Measurements from ENCODE around the gene KRT31.

Gene KRT31

DNA sequence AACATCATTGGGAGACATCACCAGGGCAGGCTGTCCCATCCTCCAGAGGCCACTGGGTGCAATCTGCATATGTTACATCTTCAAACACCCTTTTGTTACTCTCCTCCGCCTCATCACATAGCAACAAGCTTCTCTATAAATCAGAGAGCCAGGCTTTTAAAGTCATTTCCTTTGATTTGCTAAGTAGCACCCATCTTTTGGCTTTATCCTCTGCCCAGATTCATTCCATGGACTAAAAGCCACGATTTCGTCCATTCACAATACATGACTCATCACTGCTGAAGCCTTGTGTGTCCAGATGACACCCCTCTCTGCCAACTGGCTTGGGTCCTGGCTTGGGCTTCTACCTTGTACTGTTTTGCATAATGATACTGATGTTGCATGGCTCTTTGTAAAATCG lies 45.3 kb upstream of the KRT31 start:
- Histone ChIP-seq H3K9ac (ENCODE audit: low read length) (no peak overlapping the region), H3K9me3 (ENCODE audit: insufficient read depth, low read length) (no peaks in the 10 kb centered on the region), H3K79me2 (ENCODE audit: low read length) (no peaks in the 10 kb centered on the region), H3K36me3 (replicated peaks; ENCODE audit: low read depth, low read length) (no peaks in the 10 kb centered on the region), H3K4me2 (ENCODE audit: low read length) (no peak overlapping the region), H3K27me3 (ENCODE audit: low read depth, low read length) (peaks cover 59% of the 10 kb centered on the region), H3K4me1 (ENCODE audit: low read length) (no peaks in the 10 kb centered on the region), H3K27ac (ENCODE audit: low read length) (no peak overlapping the region), H2AFZ (ENCODE audit: low read depth, low read length) (no peak overlapping the region), H4K20me1 (ENCODE audit: insufficient read depth, low read length) (no peaks in the 10 kb centered on the region), H3K4me3 (ENCODE audit: low read length) (no peak overlapping the region)
- TF ChIP-seq, protein P1, sequence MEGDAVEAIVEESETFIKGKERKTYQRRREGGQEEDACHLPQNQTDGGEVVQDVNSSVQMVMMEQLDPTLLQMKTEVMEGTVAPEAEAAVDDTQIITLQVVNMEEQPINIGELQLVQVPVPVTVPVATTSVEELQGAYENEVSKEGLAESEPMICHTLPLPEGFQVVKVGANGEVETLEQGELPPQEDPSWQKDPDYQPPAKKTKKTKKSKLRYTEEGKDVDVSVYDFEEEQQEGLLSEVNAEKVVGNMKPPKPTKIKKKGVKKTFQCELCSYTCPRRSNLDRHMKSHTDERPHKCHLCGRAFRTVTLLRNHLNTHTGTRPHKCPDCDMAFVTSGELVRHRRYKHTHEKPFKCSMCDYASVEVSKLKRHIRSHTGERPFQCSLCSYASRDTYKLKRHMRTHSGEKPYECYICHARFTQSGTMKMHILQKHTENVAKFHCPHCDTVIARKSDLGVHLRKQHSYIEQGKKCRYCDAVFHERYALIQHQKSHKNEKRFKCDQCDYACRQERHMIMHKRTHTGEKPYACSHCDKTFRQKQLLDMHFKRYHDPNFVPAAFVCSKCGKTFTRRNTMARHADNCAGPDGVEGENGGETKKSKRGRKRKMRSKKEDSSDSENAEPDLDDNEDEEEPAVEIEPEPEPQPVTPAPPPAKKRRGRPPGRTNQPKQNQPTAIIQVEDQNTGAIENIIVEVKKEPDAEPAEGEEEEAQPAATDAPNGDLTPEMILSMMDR (IDR thresholded peaks at IDR 0.05; ENCODE audit: low read depth, low read length) = no peak
- TF ChIP-seq EZH2phosphoT487 (IDR thresholded peaks at IDR 0.05; ENCODE audit: low read depth) = no peak

DNA sequence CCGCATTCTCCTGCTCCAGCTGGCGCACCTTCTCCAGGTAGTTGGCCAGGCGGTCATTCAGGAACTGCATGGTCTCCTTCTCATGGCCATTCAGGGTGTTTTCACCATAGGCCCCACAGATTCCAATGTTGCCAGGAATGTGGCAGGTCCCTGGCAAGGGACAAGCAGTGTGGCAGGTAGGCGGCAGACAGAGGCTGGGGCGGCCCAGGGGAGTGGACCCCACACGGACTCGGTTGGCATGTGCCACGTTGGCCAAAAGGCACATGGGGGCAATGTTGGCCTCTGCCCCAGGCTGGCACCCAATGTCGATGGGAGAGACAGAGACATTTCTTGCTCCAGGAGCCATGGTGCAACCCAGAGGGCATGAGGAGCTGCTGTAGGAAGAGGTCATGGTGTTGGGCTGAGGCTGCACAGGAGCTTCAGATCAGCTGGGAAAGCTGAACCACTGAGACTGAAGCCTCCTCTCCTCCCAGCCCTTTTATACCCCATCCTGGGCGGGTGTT lies 43.2 kb upstream of the KRT31 start, which contains the start of gene KRT38:
KRT38 (minus strand) TSS at position 453 of the 503 bp plus-strand sequence; CDS start at position 391, 62 bp downstream.
- no peaks in the 10 kb centered on the region for H3K36me3 ChIP-seq (replicated peaks; ENCODE audit: low read depth, low read length)
- TF ChIP-seq, protein P1 (IDR thresholded peaks at IDR 0.05; ENCODE audit: low read depth, low read length) = no peak
- no peak for TF ChIP-seq EZH2phosphoT487 (IDR thresholded peaks at IDR 0.05; ENCODE audit: low read depth)

DNA sequence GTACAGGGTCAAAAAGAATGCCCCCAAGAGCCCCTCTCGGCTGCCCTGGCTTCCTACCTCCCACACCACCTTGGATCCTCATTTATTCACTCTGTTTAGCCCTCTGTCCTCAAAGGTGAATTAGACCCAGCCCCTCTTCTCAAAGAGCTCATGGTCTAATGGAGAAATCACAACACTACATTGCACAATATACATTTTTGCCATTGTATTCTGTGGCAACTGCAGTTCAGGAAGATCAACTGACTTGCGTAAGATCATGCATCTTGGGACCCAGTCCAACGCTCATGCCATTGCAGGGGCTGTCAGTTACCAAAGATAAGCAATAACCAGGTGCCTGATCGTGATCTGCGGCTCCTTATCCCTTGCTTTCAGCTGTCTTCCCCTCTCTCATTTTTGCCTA lies 42.0 kb upstream of the KRT31 start:
- Histone ChIP-seq H3K9me3 (ENCODE audit: insufficient read depth, low read length) (no peaks in the 10 kb centered on the region), H3K27me3 (ENCODE audit: low read depth, low read length) (peaks cover 40% of the 10 kb centered on the region), H3K4me2 (ENCODE audit: low read length) (no peak overlapping the region), H4K20me1 (ENCODE audit: insufficient read depth, low read length) (no peaks in the 10 kb centered on the region), H3K4me1 (ENCODE audit: low read length) (no peaks in the 10 kb centered on the region), H3K79me2 (ENCODE audit: low read length) (no peaks in the 10 kb centered on the region), H3K27ac (ENCODE audit: low read length) (no peak overlapping the region), H3K4me3 (ENCODE audit: low read length) (no peak overlapping the region), H3K36me3 (replicated peaks; ENCODE audit: low read depth, low read length) (no peaks in the 10 kb centered on the region), H3K9ac (ENCODE audit: low read length) (no peak overlapping the region), H2AFZ (ENCODE audit: low read depth, low read length) (no peak overlapping the region)
- TF ChIP-seq, protein P1 (IDR thresholded peaks at IDR 0.05; ENCODE audit: low read depth, low read length) = no peak
- TF ChIP-seq EZH2phosphoT487 (IDR thresholded peaks at IDR 0.05; ENCODE audit: low read depth) = no peak

More for the DNA sequence above, 43.2 kb upstream of the KRT31 start, which contains the start of gene KRT38:
- Histone ChIP-seq H3K4me2 (ENCODE audit: low read length) (no peak within 1 kb of the TSS), H3K9me3 (ENCODE audit: insufficient read depth, low read length) (no peaks in the 10 kb centered on the region), H4K20me1 (ENCODE audit: insufficient read depth, low read length) (no peaks in the 10 kb centered on the region), H3K27ac (ENCODE audit: low read length) (no peak within 1 kb of the TSS), H3K27me3 (ENCODE audit: low read depth, low read length) (peaks cover 50% of the 10 kb centered on the region), H3K9ac (ENCODE audit: low read length) (no peak within 1 kb of the TSS), H3K79me2 (ENCODE audit: low read length) (no peaks in the 10 kb centered on the region), H3K4me3 (ENCODE audit: low read length) (no peak within 1 kb of the TSS), H3K4me1 (ENCODE audit: low read length) (no peaks in the 10 kb centered on the region), H2AFZ (ENCODE audit: low read depth, low read length) (no peak within 1 kb of the TSS)

DNA sequence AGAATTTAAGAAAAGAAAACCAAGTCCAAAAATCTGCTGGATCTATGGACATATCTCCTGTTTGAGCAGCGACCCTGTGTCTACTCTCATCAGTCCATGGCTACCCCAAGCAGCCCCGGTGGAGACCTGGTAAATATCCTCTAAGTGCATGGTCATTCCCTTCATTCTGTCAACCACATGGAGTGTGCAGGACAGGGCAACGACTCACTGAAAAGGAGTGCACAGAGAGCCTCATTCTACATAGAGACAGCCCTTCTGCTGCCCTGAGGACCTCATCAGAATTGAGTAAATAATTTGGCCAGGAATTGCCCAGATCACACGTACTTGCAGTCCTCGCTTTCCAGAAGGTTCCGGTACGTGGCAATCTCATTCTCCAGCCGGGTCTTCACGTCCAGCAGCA lies 40.4 kb upstream of the KRT31 start:
- Histone ChIP-seq H3K9me3 (ENCODE audit: insufficient read depth, low read length) (no peaks in the 10 kb centered on the region), H3K36me3 (replicated peaks; ENCODE audit: low read depth, low read length) (no peaks in the 10 kb centered on the region), H3K9ac (ENCODE audit: low read length) (no peak overlapping the region), H3K79me2 (ENCODE audit: low read length) (no peaks in the 10 kb centered on the region), H3K27me3 (ENCODE audit: low read depth, low read length) (peaks cover 25% of the 10 kb centered on the region), H3K27ac (ENCODE audit: low read length) (no peak overlapping the region), H3K4me1 (ENCODE audit: low read length) (no peaks in the 10 kb centered on the region), H4K20me1 (ENCODE audit: insufficient read depth, low read length) (no peaks in the 10 kb centered on the region), H2AFZ (ENCODE audit: low read depth, low read length) (no peak overlapping the region), H3K4me3 (ENCODE audit: low read length) (no peak overlapping the region), H3K4me2 (ENCODE audit: low read length) (no peak overlapping the region)
- TF ChIP-seq, protein P1 (IDR thresholded peaks at IDR 0.05; ENCODE audit: low read depth, low read length) = no peak
